ENCODE data around the gene MTG2. TPM values are rescaled to one million over a fixed set of nuclear protein-coding genes. Genes with fewer than 3 reads are reported as not detected.

Gene MTG2
- total and polyA plus RNA-seq, 10 of the 15 experiments (the other 5 are each of a cell fraction or from before 2014, with no cell fraction given): 6.2 to 52.4 (median 34.3) TPM

- SMC1A ChIA-PET (ENCODE audit: uncharacterized antibody, unreplicated experiment): no interaction called here
- in situ Hi-C loops (cut with MboI): no loop called here
- POLR2A ChIA-PET: no interaction called here
- CTCF ChIA-PET: interaction anchor here (0.8 to 1.5 kb wide), 3 partner anchors 12 to 146 kb away, joined by 3 to 8 read pairs (median 5); no protein-coding TSS in a partner anchor
- Histone ChIP-seq H3K27me3 (replicated peaks in 1 of 2; ENCODE audit: control insufficient read depth in 2 of 2, insufficient read depth in 2 of 2, low read length in 1 of 2) (no peaks in the 10 kb centered on the region), H3K9ac (ENCODE audit: control insufficient read depth, insufficient read depth, low read length) (no peak overlapping the region), H4K20me1 (ENCODE audit: control insufficient read depth, insufficient read depth) (no peaks in the 10 kb centered on the region), H3K36me3 (ENCODE audit: control insufficient read depth in 2 of 2, insufficient read depth in 2 of 2, low read length in 1 of 2) (peaks cover 16 to 28% of the 10 kb centered on the region in 2 experiments; a peak in 3 of 4 replicates), H2AFZ (ENCODE audit: control insufficient read depth, low read depth, low read length) (no peak overlapping the region), H3K4me3 (no peak overlapping the region), H3K79me2 (ENCODE audit: control insufficient read depth, insufficient read depth, low read length) (peaks cover 6% of the 10 kb centered on the region), H3K27ac (ENCODE audit: control insufficient read depth, insufficient read depth) (no peak overlapping the region), H3K9me3 (replicated peaks; ENCODE audit: control insufficient read depth, insufficient read depth, low read length) (no peaks in the 10 kb centered on the region; the same call in 2 of the 3 replicates), H3K4me2 (ENCODE audit: control insufficient read depth, insufficient read depth) (no peak overlapping the region), H3K4me1 (ENCODE audit: control insufficient read depth, insufficient read depth, low read length) (peaks cover 9% of the 10 kb centered on the region)
- BruUV-seq (replicated peaks): no TSS peak
- RAD21 ChIA-PET (ENCODE audit: unreplicated experiment): no interaction called here
- intact Hi-C loops (cut with micrococcal nuclease; ENCODE audit: unreplicated experiment): loop anchor here (1.0 kb wide), 1 partner anchor 145 kb away; no protein-coding TSS in a partner anchor
- DNase-seq (ENCODE audit: low read depth, low spot score): no peak
- WGBS (ENCODE audit: insufficient coverage, insufficient replicate concordance, low lambda C conversion rate, missing lambda C conversion rate): 58% methylated on average over 24 of the region's 24 CpGs
- no peak for FAIRE-seq
- peak; percentile 97 for ATAC-seq
- TF ChIP-seq SMARCA5 (IDR thresholded peaks at IDR 0.05) (no peak), NR2C2 (IDR thresholded peaks at IDR 0.05; ENCODE audit: borderline replicate concordance, control insufficient read depth, insufficient read length, low read depth) (no peak), RAD21 (IDR thresholded peaks at IDR 0.05; ENCODE audit: insufficient read depth, low read depth, low read length) (peak; percentile 44; the same call in 1 of the 2 replicates), TARDBP (IDR thresholded peaks at IDR 0.05; ENCODE audit: borderline replicate concordance) (no peak), ZBTB11 (CRISPR knock-in tag; IDR thresholded peaks at IDR 0.05) (no peak), USF2 (IDR thresholded peaks at IDR 0.05; ENCODE audit: borderline replicate concordance, low read depth, low read length) (no peak), SMAD1 (IDR thresholded peaks at IDR 0.05; ENCODE audit: low read depth, partially characterized antibody) (no peak), ZBTB40 (IDR thresholded peaks at IDR 0.05; ENCODE audit: borderline replicate concordance) (no peak), POLR2A (IDR thresholded peaks at IDR 0.05; ENCODE audit: low read depth, low read length) (no peak), ZBED1 (IDR thresholded peaks at IDR 0.05; ENCODE audit: borderline replicate concordance) (no peak), MTA3 (IDR thresholded peaks at IDR 0.05; ENCODE audit: borderline replicate concordance, low read length) (no peak)
Measured at GRCh38 chr20:62156592-62157386, 26.0 kb upstream of the MTG2 start.

Data from GM12878 (cell line).